Astrocyte of the cerebellum (primary cell): ENCODE data around the gene GDPGP1.

Experiments used
- DNase-seq: peaks from one replicate; pipeline ENCODE4 v3.0.0-alpha.2; 2011; ENCODE audit warnings: low read depth
- H3K4me3 ChIP-seq: 2 replicates; pipeline ENCODE4 v1.5.1; 2011; ENCODE audit warnings: mild to moderate bottlenecking, low read depth, low read length, moderate library complexity
- CTCF ChIP-seq: IDR thresholded peaks from 2 replicates; pipeline ENCODE4 v1.5.1; 2012; ENCODE audit warnings: low read length, low read depth, moderate library complexity, mild to moderate bottlenecking; ENCODE audit errors: missing control alignments
- in situ Hi-C: cut with HindIII; loops from 2 replicates; pipeline ENCODE4 v1.10.0; 2017; ENCODE audit warnings: low sequenced_read_pairs

GDPGP1 gene

GRCh38 chr15:90205886-90206285 lies 28.1 kb upstream of the GDPGP1 start:
- no peak overlapping the region for H3K4me3 ChIP-seq
- in situ Hi-C loops: no loop called here
- DNase-seq: no peak
- TF ChIP-seq CTCF: no peak

- H3K4me3 ChIP-seq: no peak overlapping the region
- no peak for TF ChIP-seq CTCF
- no peak for DNase-seq
- in situ Hi-C loops: no loop called here
Measured at GRCh38 chr15:90207252-90207651, 26.8 kb upstream of the GDPGP1 start.

- in situ Hi-C loops: no loop called here
Measured at GRCh38 chr15:90208356-90208755, 25.7 kb upstream of the GDPGP1 start.

GRCh38 chr15:90209591-90209990 lies 24.4 kb upstream of the GDPGP1 start:
- in situ Hi-C loops: no loop called here
- no peak for DNase-seq
- TF ChIP-seq CTCF: no peak
- H3K4me3 ChIP-seq: no peak overlapping the region

More at GRCh38 chr15:90208356-90208755, 25.7 kb upstream of the GDPGP1 start:
- H3K4me3 ChIP-seq: no peak overlapping the region
- TF ChIP-seq CTCF: no peak
- no peak for DNase-seq

GRCh38 chr15:90210593-90210992 lies 23.4 kb upstream of the GDPGP1 start:
- no peak overlapping the region for H3K4me3 ChIP-seq
- no peak for DNase-seq
- TF ChIP-seq CTCF: no peak
- in situ Hi-C loops: no loop called here

GRCh38 chr15:90211009-90211408 lies 23.0 kb upstream of the GDPGP1 start:
- no peak for TF ChIP-seq CTCF
- no peak for DNase-seq
- H3K4me3 ChIP-seq: no peak overlapping the region
- in situ Hi-C loops: no loop called here
